ENCODE measurements around the gene IL13RA1.

IL13RA1 gene

DNA sequence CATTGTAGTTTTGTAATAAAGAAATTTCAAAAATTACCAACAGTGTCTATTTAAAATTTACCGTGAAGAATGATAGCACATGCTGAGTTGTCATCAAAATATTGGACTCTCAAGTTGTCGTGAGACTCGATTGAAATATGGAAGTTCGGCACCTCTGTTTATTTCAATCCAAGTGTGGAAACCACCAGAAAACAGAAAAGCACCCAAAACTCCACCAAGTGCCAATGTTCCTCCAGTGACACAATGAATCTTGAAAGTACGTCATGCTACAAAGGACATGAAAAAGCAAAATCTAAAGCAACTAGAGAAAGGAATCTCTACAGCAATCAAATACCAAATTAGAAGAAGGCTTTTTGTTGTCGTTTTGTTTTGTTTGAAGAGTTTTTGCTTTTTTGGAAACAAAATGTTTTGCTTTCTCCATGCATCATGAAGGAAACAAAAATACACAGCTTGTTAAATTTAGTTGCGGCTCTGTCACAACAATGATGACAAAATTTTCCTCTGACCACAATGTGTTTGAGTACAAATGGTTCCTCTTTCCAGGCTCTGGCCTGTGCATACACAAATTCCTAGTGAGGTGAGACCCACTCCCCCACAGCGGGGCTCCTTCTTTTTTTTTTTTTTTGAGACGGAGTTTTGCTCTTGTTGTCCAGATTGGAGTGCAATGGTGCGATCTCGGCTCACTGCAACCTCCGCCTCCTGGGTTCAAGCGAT, 9.6 kb upstream of the IL13RA1 start:
- TF ChIP-seq MYC (IDR thresholded peaks at IDR 0.05; ENCODE audit: low read depth, low read length) (no peak), MAX (IDR thresholded peaks at IDR 0.05; ENCODE audit: low read depth, low read length) (no peak), POLR2A (IDR thresholded peaks at IDR 0.05; ENCODE audit: extremely low read depth, insufficient read length) (no peak)
- TF ChIP-seq, protein P1, sequence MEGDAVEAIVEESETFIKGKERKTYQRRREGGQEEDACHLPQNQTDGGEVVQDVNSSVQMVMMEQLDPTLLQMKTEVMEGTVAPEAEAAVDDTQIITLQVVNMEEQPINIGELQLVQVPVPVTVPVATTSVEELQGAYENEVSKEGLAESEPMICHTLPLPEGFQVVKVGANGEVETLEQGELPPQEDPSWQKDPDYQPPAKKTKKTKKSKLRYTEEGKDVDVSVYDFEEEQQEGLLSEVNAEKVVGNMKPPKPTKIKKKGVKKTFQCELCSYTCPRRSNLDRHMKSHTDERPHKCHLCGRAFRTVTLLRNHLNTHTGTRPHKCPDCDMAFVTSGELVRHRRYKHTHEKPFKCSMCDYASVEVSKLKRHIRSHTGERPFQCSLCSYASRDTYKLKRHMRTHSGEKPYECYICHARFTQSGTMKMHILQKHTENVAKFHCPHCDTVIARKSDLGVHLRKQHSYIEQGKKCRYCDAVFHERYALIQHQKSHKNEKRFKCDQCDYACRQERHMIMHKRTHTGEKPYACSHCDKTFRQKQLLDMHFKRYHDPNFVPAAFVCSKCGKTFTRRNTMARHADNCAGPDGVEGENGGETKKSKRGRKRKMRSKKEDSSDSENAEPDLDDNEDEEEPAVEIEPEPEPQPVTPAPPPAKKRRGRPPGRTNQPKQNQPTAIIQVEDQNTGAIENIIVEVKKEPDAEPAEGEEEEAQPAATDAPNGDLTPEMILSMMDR (IDR thresholded peaks at IDR 0.05; ENCODE audit: low read depth, low read length), result no peak
- peak overlapping the region; percentile 28 for H3K4me3 ChIP-seq (ENCODE audit: low read depth, low read length)
- peak; percentile 91 for DNase-seq (ENCODE audit: low read depth)

DNA sequence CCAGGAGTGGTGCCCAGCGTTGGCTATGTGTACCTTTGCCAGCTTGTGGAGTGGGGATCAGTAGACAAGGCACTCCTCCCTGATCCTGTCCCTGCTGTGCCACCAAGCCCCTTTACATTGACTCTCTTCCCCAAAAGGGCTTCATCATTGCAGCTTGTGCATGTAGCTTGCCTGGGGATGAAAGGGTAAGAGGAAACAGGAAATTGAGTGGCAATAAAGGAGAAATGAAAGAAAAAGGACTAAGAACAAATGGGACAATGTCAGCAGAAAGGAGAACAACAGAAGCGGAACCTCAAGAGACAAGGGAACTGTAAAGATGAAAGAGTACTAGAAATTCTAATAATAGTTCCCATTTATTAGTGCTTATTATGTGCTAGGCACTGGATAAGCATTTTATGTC, 8.7 kb upstream of the IL13RA1 start:
- H3K4me3 ChIP-seq (ENCODE audit: low read depth, low read length), result no peak overlapping the region
- TF ChIP-seq POLR2A (IDR thresholded peaks at IDR 0.05; ENCODE audit: extremely low read depth, insufficient read length) (no peak), MAX (IDR thresholded peaks at IDR 0.05; ENCODE audit: low read depth, low read length) (no peak), MYC (IDR thresholded peaks at IDR 0.05; ENCODE audit: low read depth, low read length) (no peak)
- TF ChIP-seq, protein P1 (IDR thresholded peaks at IDR 0.05; ENCODE audit: low read depth, low read length), result no peak
- peak; percentile 78 for DNase-seq (ENCODE audit: low read depth)

- TF ChIP-seq MAX (IDR thresholded peaks at IDR 0.05; ENCODE audit: low read depth, low read length) (no peak), POLR2A (IDR thresholded peaks at IDR 0.05; ENCODE audit: extremely low read depth, insufficient read length) (no peak), MYC (IDR thresholded peaks at IDR 0.05; ENCODE audit: low read depth, low read length) (no peak)
- TF ChIP-seq, protein P1 (IDR thresholded peaks at IDR 0.05; ENCODE audit: low read depth, low read length), result no peak
- no peak for DNase-seq (ENCODE audit: low read depth)
- no peak overlapping the region for H3K4me3 ChIP-seq (ENCODE audit: low read depth, low read length)
Measured at GRCh38 chrX:118720058-118720707, 7.2 kb upstream of the IL13RA1 start.

GRCh38 chrX:118723376-118723775, 4.0 kb upstream of the IL13RA1 start:
- no peak for DNase-seq (ENCODE audit: low read depth)
- no peak overlapping the region for H3K4me3 ChIP-seq (ENCODE audit: low read depth, low read length)
- no peak for TF ChIP-seq POLR2A (IDR thresholded peaks at IDR 0.05; ENCODE audit: extremely low read depth, insufficient read length)
- TF ChIP-seq MAX (IDR thresholded peaks at IDR 0.05; ENCODE audit: low read depth, low read length), result no peak
- TF ChIP-seq, protein P1 (IDR thresholded peaks at IDR 0.05; ENCODE audit: low read depth, low read length), result no peak
- no peak for TF ChIP-seq MYC (IDR thresholded peaks at IDR 0.05; ENCODE audit: low read depth, low read length)

- H3K4me3 ChIP-seq (ENCODE audit: low read depth, low read length), result no peak overlapping the region
- TF ChIP-seq MAX (IDR thresholded peaks at IDR 0.05; ENCODE audit: low read depth, low read length), result no peak
- no peak for TF ChIP-seq MYC (IDR thresholded peaks at IDR 0.05; ENCODE audit: low read depth, low read length)
- TF ChIP-seq, protein P1 (IDR thresholded peaks at IDR 0.05; ENCODE audit: low read depth, low read length), result no peak
- TF ChIP-seq POLR2A (IDR thresholded peaks at IDR 0.05; ENCODE audit: extremely low read depth, insufficient read length), result no peak
- peak; percentile 29 for DNase-seq (ENCODE audit: low read depth)
Measured at GRCh38 chrX:118724365-118724764, 3.0 kb upstream of the IL13RA1 start.

Measured in NB4 (cell line).